Uterus (tissue), 2 donors: Measurements from ENCODE around the gene ZNF628.

Experiments
- CTCF ChIP-seq, 4 experiments: fragments of 200-600 bp in 2 of 4; fragments of 450-650 bp in 2 of 4; sonication (generic) in 2 of 4; IDR thresholded peaks; one replicate each; pipeline ENCODE4 v1.5.1; 2016 to 2019; ENCODE audit warnings: antibody characterized with exemption in 4 of 4, mild to moderate bottlenecking in 2 of 4, moderate library complexity in 1 of 4
- POLR2A ChIP-seq, 2 donors: fragments of 450-650 bp; IDR thresholded peaks; one replicate each; pipeline ENCODE4 v1.6.1; 2016; ENCODE audit warnings: antibody characterized with exemption in 2 of 2, mild to moderate bottlenecking in 1 of 2, moderate library complexity in 1 of 2

DNA sequence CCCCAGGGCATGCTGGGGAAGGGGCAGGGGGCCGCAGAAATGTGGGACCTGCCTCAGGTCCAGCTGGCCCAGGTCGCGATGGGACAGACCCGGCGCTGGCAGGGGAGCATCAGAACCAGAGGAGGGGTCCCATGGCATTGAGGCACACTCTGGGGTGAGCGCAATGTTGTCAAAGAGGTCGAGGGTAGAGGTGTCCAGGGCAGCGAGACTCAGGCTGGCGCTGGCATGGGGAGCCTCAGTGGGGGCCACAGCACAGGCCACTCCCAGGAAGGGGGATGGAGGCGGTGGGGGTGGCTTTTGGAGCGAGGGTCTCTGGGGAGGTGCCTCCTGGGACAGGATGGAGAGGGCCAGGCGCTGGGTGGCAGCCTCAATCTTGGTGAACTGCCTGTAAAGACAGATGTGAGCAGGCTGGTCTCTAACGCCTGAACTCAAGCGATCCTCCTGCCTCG is 12.8 kb upstream of the ZNF628 start:
- TF ChIP-seq CTCF (IDR thresholded peaks at IDR 0.05), result no peak
- no peak for TF ChIP-seq POLR2A (IDR thresholded peaks at IDR 0.05)
